Measurements from ENCODE around the gene HIF3A. TPM values are rescaled to one million over a fixed set of nuclear protein-coding genes. Genes with fewer than 3 reads are reported as not detected.
A peak's percentile ranks its signal among the peaks of the same experiment; 100 is the strongest.

Gene HIF3A
- total RNA-seq, 1 donor from 2014 or later, result 64.1 TPM

GRCh38 chr19:46380690-46381089, 83.8 kb downstream of the HIF3A start:
- Histone ChIP-seq H3K4me3 (no peak overlapping the region), H3K9me3 (no peaks in the 10 kb centered on the region), H3K27ac (no peak overlapping the region), H3K27me3 (ENCODE audit: low read depth) (no peaks in the 10 kb centered on the region), H3K36me3 (peaks cover 97% of the 10 kb centered on the region), H3K4me1 (no peaks in the 10 kb centered on the region)
- TF ChIP-seq CTCF (IDR thresholded peaks at IDR 0.05), result no peak
- intact Hi-C loops (cut with DNase I), result no loop called here
- no peak for DNase-seq
- ATAC-seq, result no peak

GRCh38 chr19:46381346-46381745, 84.5 kb downstream of the HIF3A start:
- no peaks in the 10 kb centered on the region for H3K27me3 ChIP-seq (ENCODE audit: low read depth)
- no peak for ATAC-seq
- H3K27ac ChIP-seq, result no peak overlapping the region
- no peaks in the 10 kb centered on the region for H3K4me1 ChIP-seq
- peaks cover 94% of the 10 kb centered on the region for H3K36me3 ChIP-seq
- no peak for TF ChIP-seq CTCF (IDR thresholded peaks at IDR 0.05)
- intact Hi-C loops (cut with DNase I), result no loop called here
- H3K9me3 ChIP-seq, result no peaks in the 10 kb centered on the region
- no peak overlapping the region for H3K4me3 ChIP-seq
- DNase-seq, result no peak

DNA sequence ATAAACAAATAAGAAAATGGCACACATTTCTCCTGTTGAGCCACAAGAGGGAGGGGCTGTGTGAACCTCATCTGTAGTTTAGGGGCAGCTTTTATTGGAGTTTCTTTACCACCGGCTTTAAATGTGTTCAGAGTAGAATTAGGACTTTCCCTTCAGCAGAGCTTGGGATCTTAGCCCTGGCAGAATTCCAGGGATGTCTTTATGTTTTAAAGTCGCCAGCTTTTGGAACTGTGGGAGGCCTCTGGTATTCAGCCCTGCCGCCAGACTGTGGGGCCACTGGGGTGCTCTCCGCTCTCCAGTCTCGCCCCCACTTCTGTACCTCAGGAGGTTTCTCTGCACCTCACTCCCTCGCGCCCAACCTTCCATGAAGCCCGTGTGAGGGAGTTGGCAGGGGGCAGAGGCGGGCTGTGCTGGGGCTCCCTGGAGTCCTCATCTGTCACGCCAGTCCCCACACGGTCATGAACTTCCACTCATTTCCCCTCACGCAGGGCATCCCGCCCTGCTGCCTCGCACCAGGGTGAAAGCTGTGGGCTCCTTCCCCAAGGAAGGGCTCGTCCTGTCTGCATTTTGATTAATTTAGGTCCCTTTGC, 85.0 kb downstream of the HIF3A start:
- H3K27me3 ChIP-seq (ENCODE audit: low read depth), result no peaks in the 10 kb centered on the region
- ATAC-seq, result no peak
- peaks cover 94% of the 10 kb centered on the region for H3K36me3 ChIP-seq
- H3K4me3 ChIP-seq, result no peak overlapping the region
- H3K27ac ChIP-seq, result no peak overlapping the region
- no peaks in the 10 kb centered on the region for H3K4me1 ChIP-seq
- no peak for DNase-seq
- H3K9me3 ChIP-seq, result no peaks in the 10 kb centered on the region
- TF ChIP-seq CTCF (IDR thresholded peaks at IDR 0.05), result no peak
- intact Hi-C loops (cut with DNase I), result no loop called here

DNA sequence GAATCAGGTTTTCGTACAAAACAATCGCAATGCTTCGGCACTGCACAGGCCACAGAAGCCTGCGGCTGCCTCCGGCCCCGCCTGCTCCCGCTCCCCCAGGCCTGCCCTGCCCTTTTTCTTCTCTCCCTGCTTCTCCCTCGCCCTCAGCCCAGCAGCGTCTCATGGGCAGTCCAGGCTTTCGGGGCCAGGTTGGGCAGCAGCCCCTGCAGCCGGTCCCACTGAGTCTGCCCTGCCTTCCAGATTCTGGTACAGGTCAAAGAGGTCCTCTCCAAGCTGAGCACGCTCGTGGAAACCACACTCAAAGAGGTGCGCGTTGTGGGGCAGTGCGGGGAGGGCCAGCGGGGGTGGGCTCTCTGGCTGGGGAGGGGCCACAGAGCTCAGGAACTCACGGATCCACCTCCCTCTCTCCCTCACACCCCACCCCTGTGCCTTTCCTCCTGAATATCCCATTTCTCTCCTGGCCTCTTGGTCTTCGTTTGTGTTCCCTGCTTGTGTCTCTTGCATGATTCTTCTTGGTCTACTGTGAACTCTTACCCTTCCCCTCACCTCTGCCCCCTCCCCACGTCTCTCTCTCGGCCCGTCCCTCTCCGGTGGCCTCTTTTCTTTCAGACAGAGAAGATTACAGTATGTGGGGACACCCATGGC, 86.5 kb downstream of the HIF3A start:
- Histone ChIP-seq H3K36me3 (peaks cover 94% of the 10 kb centered on the region), H3K9me3 (no peaks in the 10 kb centered on the region), H3K27ac (no peak overlapping the region), H3K27me3 (ENCODE audit: low read depth) (no peaks in the 10 kb centered on the region), H3K4me3 (no peak overlapping the region), H3K4me1 (no peaks in the 10 kb centered on the region)
- peak; percentile 10 for DNase-seq
- ATAC-seq, result peak; percentile 9 to 18
- TF ChIP-seq CTCF (IDR thresholded peaks at IDR 0.05), result no peak
- intact Hi-C loops (cut with DNase I), result no loop called here

DNA sequence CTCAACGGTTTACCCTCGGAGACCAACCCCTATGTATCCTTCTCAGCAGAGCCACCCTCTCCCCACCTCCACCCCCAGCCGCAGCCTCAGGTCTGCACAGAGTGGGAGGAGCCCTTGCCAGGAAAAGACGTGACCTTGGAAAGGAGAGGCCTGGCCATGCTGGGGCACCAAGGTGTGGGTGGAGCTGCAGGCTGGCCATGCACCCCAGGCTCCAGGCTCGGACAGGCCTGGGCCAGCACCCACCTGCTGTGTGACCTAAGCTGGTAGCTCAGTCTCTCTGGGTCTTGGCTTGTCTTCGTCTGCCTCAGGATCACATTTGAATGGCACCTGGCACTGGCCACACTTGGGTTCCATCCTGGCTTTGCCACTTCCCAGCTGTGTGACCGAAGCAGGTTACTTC, 87.0 kb downstream of the HIF3A start:
- Histone ChIP-seq H3K27ac (no peak overlapping the region), H3K27me3 (ENCODE audit: low read depth) (no peaks in the 10 kb centered on the region), H3K4me1 (no peaks in the 10 kb centered on the region), H3K36me3 (peaks cover 95% of the 10 kb centered on the region), H3K4me3 (no peak overlapping the region), H3K9me3 (no peaks in the 10 kb centered on the region)
- intact Hi-C loops (cut with DNase I), result no loop called here
- DNase-seq (peak; percentile 18), ATAC-seq (no peak)
- TF ChIP-seq CTCF (IDR thresholded peaks at IDR 0.05), result no peak

Data from lower lobe of right lung (tissue), 2 donors.